Common myeloid progenitor, CD34-positive (primary cell): Measurements from ENCODE around the gene WSCD2.

Experiments used
- CTCF ChIA-PET: fragments of 350-600 bp; sonication (Branson Sonifier 250); formaldehyde crosslinking; loops from one replicate; lab custom pipeline; 2021; ENCODE audit warnings: antibody characterized with exemption; lab: Charles Lee
- POLR2A ChIA-PET: fragments of 350-600 bp; sonication (Branson Sonifier 250); formaldehyde crosslinking; loops from one replicate; lab custom pipeline; 2021; ENCODE audit warnings: antibody characterized with exemption; lab: Charles Lee
- DNase-seq, 3 donors: peaks; one replicate each; pipeline versions ENCODE4 v3.0.0 to v3.0.0-alpha.2; 2013
- H3K27ac ChIP-seq, 2 experiments: 1 replicate in 1 of 2; 2 replicates in 1 of 2; pipeline ENCODE4 v1.7.0; 2013; ENCODE audit warnings: inconsistent platforms in 2 of 2, low read length in 2 of 2, mild to moderate bottlenecking in 2 of 2, low read depth in 1 of 2, moderate library complexity in 1 of 2; ENCODE audit not compliant: severe bottlenecking in 2 of 2, insufficient read depth in 1 of 2, poor library complexity in 1 of 2
- H3K27me3 ChIP-seq, 5 experiments: replicated peaks in 2 of 5; 1 replicate in 3 of 5; 2 replicates in 2 of 5; pipeline versions ENCODE4 v1.6.1 to v1.7.0; 2013; ENCODE audit warnings: low read length in 4 of 5, mild to moderate bottlenecking in 2 of 5, moderate library complexity in 2 of 5, inconsistent platforms in 1 of 5; ENCODE audit not compliant: insufficient read depth in 5 of 5, control insufficient read depth in 4 of 5
- H3K36me3 ChIP-seq, 4 experiments: 1 replicate in 2 of 4; 2 replicates in 2 of 4; pipeline versions ENCODE4 v1.6.1 to v1.7.0; 2013; ENCODE audit warnings: low read length in 3 of 4, control low read depth in 1 of 4, mild to moderate bottlenecking in 1 of 4; ENCODE audit not compliant: control insufficient read depth in 4 of 4, insufficient read depth in 4 of 4
- H3K4me1 ChIP-seq, 4 experiments: 1 replicate in 3 of 4; 2 replicates in 1 of 4; pipeline versions ENCODE4 v1.6.1 to v1.7.1; 2013; ENCODE audit warnings: low read length in 3 of 4, mild to moderate bottlenecking in 3 of 4, control low read depth in 1 of 4, inconsistent platforms in 1 of 4, moderate library complexity in 1 of 4; ENCODE audit not compliant: control insufficient read depth in 4 of 4, insufficient read depth in 4 of 4; ENCODE audit errors: control extremely low read depth in 1 of 4
- H3K4me3 ChIP-seq, 7 experiments: 1 replicate in 4 of 7; 2 replicates in 3 of 7; pipeline versions ENCODE4 v1.5.1 to v1.7.0; 2013; ENCODE audit warnings: mild to moderate bottlenecking in 7 of 7, low read length in 6 of 7, moderate library complexity in 6 of 7, inconsistent platforms in 2 of 7, low read depth in 2 of 7, control low read depth in 1 of 7; ENCODE audit not compliant: insufficient read depth in 4 of 7, control insufficient read depth in 1 of 7; ENCODE audit errors: extremely low read depth in 1 of 7
- H3K9me3 ChIP-seq, 5 experiments: 1 replicate in 4 of 5; 2 replicates in 1 of 5; pipeline versions ENCODE4 v1.6.1 to v1.7.1; 2013; ENCODE audit warnings: low read length in 4 of 5, mild to moderate bottlenecking in 2 of 5, inconsistent platforms in 1 of 5, low read depth in 1 of 5, moderate library complexity in 1 of 5; ENCODE audit not compliant: control insufficient read depth in 4 of 5, insufficient read depth in 2 of 5; ENCODE audit errors: control extremely low read depth in 1 of 5
- WGBS: methylation state at CpG from one replicate; pipeline ENCODE4 v1.1.5; 2013; ENCODE audit not compliant: insufficient coverage; 5-methylcytosine and 5-hydroxymethylcytosine counted together

The WSCD2 gene

GRCh38 chr12:108232565-108232964, 103.5 kb downstream of the WSCD2 start:
- peaks cover 0 to 15% (median 5%) of the 10 kb centered on the region in 5 experiments for H3K27me3 ChIP-seq
- peaks cover 0 to 5% (median 0%) of the 10 kb centered on the region in 5 experiments for H3K9me3 ChIP-seq
- H3K27ac ChIP-seq: no peak overlapping the region
- H3K4me3 ChIP-seq: no peak overlapping the region
- CTCF ChIA-PET: interaction anchor here (0.5 to 2.4 kb wide), 2 partner anchors 226 to 280 kb away, joined by 3 to 11 read pairs; no protein-coding TSS in a partner anchor
- WGBS: 71% methylated on average over 5 of the region's 6 CpGs
- no peak for DNase-seq
- no peaks in the 10 kb centered on the region for H3K36me3 ChIP-seq
- H3K4me1 ChIP-seq: no peaks in the 10 kb centered on the region
- POLR2A ChIA-PET: no interaction called here

- H3K27ac ChIP-seq: no peak overlapping the region
- H3K27me3 ChIP-seq: peaks cover 0 to 20% (median 5%) of the 10 kb centered on the region in 5 experiments
- H3K9me3 ChIP-seq: peaks cover 0 to 5% (median 0%) of the 10 kb centered on the region in 5 experiments
- peak; percentile 44 to 64 (median 61) for DNase-seq
- WGBS: 100% methylated on average over 3 of the region's 6 CpGs
- no peak overlapping the region for H3K4me3 ChIP-seq
- H3K4me1 ChIP-seq: no peaks in the 10 kb centered on the region
- CTCF ChIA-PET: interaction anchor here (0.7 to 5.5 kb wide), 13 partner anchors 8 to 278 kb away, joined by 3 to 37 read pairs (median 3); no protein-coding TSS in a partner anchor
- POLR2A ChIA-PET: no interaction called here
- no peaks in the 10 kb centered on the region for H3K36me3 ChIP-seq
Observed at GRCh38 chr12:108234158-108234557, 105.1 kb downstream of the WSCD2 start.

DNA sequence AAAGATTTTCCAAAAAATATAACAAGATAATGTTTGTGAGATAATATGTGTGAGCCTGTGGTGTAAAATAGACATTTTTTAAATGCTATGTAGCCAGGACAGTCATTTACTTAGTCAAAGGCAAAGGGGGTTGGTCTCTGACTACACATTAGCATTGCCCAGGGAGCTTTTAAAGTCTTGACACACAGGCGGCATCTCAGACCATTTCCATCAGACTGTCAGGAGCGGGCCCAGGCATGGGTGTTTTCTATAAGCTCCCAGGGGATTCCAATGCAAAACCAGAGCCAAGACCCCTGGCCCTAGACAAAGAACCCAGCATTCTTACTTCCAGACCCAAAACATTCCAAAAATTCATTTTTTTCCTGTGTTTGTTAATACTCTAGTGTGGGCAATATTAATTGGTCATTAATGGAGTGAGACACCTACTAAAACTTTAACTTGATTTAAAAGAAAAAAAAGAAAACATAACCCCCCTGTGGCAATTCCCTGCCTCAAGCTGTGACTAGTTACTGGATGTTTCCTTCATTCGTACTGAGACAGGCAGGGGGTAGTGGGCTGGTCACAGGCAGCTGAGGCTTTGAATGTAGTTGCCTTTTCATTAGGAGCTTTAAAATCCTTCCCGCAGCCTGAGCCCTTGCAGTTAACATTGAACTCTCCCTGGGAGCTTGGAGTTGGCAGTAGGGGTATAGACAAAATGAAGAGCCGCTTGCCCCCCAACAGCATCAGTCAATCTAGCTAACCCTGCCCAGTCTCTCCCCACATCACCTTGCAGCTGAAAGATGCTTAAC, 106.3 kb downstream of the WSCD2 start:
- no peak for DNase-seq
- POLR2A ChIA-PET: no interaction called here
- CTCF ChIA-PET: interaction anchor here (0.6 to 5.5 kb wide), 12 partner anchors 8 to 526 kb away, joined by 3 to 37 read pairs (median 3); no protein-coding TSS in a partner anchor

DNA sequence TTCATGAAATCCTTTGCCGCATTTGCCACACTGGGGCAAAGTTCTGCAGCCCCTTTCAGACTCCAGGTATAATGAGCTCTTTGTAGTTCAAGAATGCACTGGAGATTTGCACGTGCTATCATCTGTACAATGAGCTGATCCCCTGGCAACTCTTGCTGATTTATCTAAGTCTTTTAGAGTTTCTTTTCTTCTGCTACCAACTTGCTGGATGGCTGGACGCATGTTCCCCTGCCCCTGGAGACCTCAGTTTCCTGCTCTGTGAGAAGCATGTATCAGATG, 106.8 kb downstream of the WSCD2 start:
- Histone ChIP-seq H3K36me3 (no peaks in the 10 kb centered on the region), H3K9me3 (peaks cover 0 to 5% (median 0%) of the 10 kb centered on the region in 5 experiments), H3K27me3 (peaks cover 0 to 29% (median 5%) of the 10 kb centered on the region in 5 experiments), H3K4me1 (no peaks in the 10 kb centered on the region), H3K27ac (no peak overlapping the region), H3K4me3 (no peak overlapping the region)
- 61% methylated on average over 3 of the region's 3 CpGs for WGBS
- DNase-seq: no peak
- CTCF ChIA-PET: interaction anchor here (0.6 to 5.5 kb wide), 7 partner anchors 20 to 526 kb away, joined by 3 to 37 read pairs (median 3); no protein-coding TSS in a partner anchor
- POLR2A ChIA-PET: no interaction called here

More for the DNA sequence above, 106.3 kb downstream of the WSCD2 start:
- Histone ChIP-seq H3K36me3 (no peaks in the 10 kb centered on the region), H3K27me3 (peaks cover 0 to 24% (median 5%) of the 10 kb centered on the region in 5 experiments), H3K27ac (no peak overlapping the region), H3K4me1 (no peaks in the 10 kb centered on the region), H3K4me3 (no peak overlapping the region), H3K9me3 (peaks cover 0 to 5% (median 0%) of the 10 kb centered on the region in 5 experiments)
- 94% methylated on average over 5 of the region's 5 CpGs for WGBS

DNA sequence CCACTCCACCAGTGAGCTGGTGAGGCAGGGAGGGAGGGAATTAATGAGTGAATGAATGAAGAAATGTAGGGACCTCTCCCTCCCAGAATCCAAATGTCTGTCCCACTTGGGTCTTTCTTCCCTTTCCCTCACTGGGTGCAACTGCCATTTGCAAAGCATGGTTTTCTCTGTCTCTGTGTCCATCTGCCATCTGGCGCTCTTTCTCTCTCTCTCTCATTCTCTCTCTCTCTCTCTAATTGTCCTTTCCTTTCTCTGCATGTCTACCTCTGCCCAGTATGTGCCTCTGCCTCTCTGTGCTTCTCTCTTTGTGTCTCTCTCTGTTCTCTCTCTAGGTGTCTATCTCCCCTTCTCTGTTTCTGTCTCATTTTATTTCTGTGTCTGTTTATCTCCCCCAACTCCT, 107.3 kb downstream of the WSCD2 start:
- no peak overlapping the region for H3K27ac ChIP-seq
- peaks cover 0 to 5% (median 0%) of the 10 kb centered on the region in 5 experiments for H3K9me3 ChIP-seq
- no peaks in the 10 kb centered on the region for H3K36me3 ChIP-seq
- H3K4me3 ChIP-seq: no peak overlapping the region
- peaks cover 0 to 25% (median 5%) of the 10 kb centered on the region in 5 experiments for H3K27me3 ChIP-seq
- 100% methylated on average over 1 of the region's 1 CpG for WGBS
- CTCF ChIA-PET: interaction anchor here (0.6 to 5.5 kb wide), 6 partner anchors 20 to 274 kb away, joined by 3 to 37 read pairs (median 4); no protein-coding TSS in a partner anchor
- DNase-seq: no peak
- no peaks in the 10 kb centered on the region for H3K4me1 ChIP-seq
- POLR2A ChIA-PET: no interaction called here

- no peaks in the 10 kb centered on the region for H3K4me1 ChIP-seq
- CTCF ChIA-PET: interaction anchor here (0.6 to 5.5 kb wide), 4 partner anchors 14 to 224 kb away, joined by 3 to 37 read pairs (median 4); no protein-coding TSS in a partner anchor
- DNase-seq: no peak
- peaks cover 0 to 24% (median 1%) of the 10 kb centered on the region in 5 experiments for H3K27me3 ChIP-seq
- H3K36me3 ChIP-seq: no peaks in the 10 kb centered on the region
- 96% methylated on average over 3 of the region's 3 CpGs for WGBS
- peaks cover 0 to 5% (median 0%) of the 10 kb centered on the region in 5 experiments for H3K9me3 ChIP-seq
- no peak overlapping the region for H3K4me3 ChIP-seq
- no peak overlapping the region for H3K27ac ChIP-seq
- POLR2A ChIA-PET: no interaction called here
Observed at GRCh38 chr12:108237272-108237671, 108.2 kb downstream of the WSCD2 start.

DNA sequence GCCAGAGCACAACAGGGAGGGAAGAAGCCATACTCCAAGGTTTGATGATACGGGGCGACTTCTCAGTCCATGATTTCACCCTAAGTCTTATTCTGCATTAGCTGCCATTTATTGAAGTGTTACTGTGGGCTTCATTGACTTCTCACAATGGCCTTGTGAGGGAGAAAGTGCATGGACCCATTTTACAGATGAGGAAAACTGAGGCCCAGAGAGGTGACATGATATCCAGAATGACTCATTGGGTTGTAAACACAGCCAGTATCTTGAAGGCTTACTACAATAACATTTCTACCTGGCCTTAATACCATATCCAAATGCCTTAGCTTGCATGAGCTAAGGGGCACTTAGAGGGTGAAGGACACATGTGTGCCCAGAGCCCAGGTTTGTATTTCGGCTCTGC, 109.4 kb downstream of the WSCD2 start:
- CTCF ChIA-PET: interaction anchor here (0.6 to 5.5 kb wide), 5 partner anchors 12 to 274 kb away, joined by 3 to 37 read pairs (median 4); no protein-coding TSS in a partner anchor
- H3K36me3 ChIP-seq: no peaks in the 10 kb centered on the region
- H3K27ac ChIP-seq: no peak overlapping the region
- DNase-seq: no peak
- H3K4me3 ChIP-seq: no peak overlapping the region
- H3K9me3 ChIP-seq: peaks cover 0 to 5% (median 0%) of the 10 kb centered on the region in 5 experiments
- peaks cover 0 to 24% (median 0%) of the 10 kb centered on the region in 5 experiments for H3K27me3 ChIP-seq
- no peaks in the 10 kb centered on the region for H3K4me1 ChIP-seq
- WGBS: 86% methylated on average over 1 of the region's 3 CpGs
- POLR2A ChIA-PET: no interaction called here
